ENCODE measurements around the gene ASB7. TPM values are rescaled to one million over a fixed set of nuclear protein-coding genes. Genes with fewer than 3 reads are reported as not detected.

ASB7 gene
- total RNA-seq, result 10 to 100 TPM; 29.9 to 45.3 (median 35.3) TPM

GRCh38 chr15:100602064-100602822, at the start of gene ASB7, which contains the start of gene LINS1:
Gene ASB7, plus strand, starts transcription at chr15:100602589. Its CDS starts 9,628 bp downstream, at chr15:100612217.
Gene LINS1, minus strand, starts transcription at chr15:100602184. Its CDS starts 21,342 bp downstream, at chr15:100580842.
- Histone ChIP-seq H3K27ac (peak within 1 kb of the TSS; percentile 85 to 94 (median 91)), H3K9me3 (no peaks in the 10 kb centered on the region), H3K27me3 (no peaks in the 10 kb centered on the region), H3K36me3 (peaks cover 0 to 9% (median 0%) of the 10 kb centered on the region in 4 donors), H3K4me1 (peaks cover 12 to 44% (median 23%) of the 10 kb centered on the region in 4 donors), H3K4me3 (peak within 1 kb of the TSS; percentile 70 to 98 (median 89))
- in situ Hi-C loops (cut with MboI; ENCODE audit: low pct_ligation_motif_present in 1 of 4, low pct_unique_long_range_greater_than_20kb in 1 of 4, low sequenced_read_pairs in 3 of 4) (no loop called here), intact Hi-C loops (cut with DNase I; ENCODE audit: low total_unique reads) (no loop called here)
- DNase-seq, result peak; percentile 100
- TF ChIP-seq POLR2AphosphoS5 (IDR thresholded peaks at IDR 0.05), result peak; percentile 67 to 76 (median 76)
- TF ChIP-seq, protein P1, sequence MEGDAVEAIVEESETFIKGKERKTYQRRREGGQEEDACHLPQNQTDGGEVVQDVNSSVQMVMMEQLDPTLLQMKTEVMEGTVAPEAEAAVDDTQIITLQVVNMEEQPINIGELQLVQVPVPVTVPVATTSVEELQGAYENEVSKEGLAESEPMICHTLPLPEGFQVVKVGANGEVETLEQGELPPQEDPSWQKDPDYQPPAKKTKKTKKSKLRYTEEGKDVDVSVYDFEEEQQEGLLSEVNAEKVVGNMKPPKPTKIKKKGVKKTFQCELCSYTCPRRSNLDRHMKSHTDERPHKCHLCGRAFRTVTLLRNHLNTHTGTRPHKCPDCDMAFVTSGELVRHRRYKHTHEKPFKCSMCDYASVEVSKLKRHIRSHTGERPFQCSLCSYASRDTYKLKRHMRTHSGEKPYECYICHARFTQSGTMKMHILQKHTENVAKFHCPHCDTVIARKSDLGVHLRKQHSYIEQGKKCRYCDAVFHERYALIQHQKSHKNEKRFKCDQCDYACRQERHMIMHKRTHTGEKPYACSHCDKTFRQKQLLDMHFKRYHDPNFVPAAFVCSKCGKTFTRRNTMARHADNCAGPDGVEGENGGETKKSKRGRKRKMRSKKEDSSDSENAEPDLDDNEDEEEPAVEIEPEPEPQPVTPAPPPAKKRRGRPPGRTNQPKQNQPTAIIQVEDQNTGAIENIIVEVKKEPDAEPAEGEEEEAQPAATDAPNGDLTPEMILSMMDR (IDR thresholded peaks at IDR 0.05), result no peak
- peak; percentile 24 for TF ChIP-seq POLR2A (IDR thresholded peaks at IDR 0.05)
- WGBS, 2 donors (ENCODE audit: low coverage in 1 of 2), result 0% methylated on average over 32 of the region's 51 CpGs; no CpG with 5 or more reads in 1 of the 2 donors

DNA sequence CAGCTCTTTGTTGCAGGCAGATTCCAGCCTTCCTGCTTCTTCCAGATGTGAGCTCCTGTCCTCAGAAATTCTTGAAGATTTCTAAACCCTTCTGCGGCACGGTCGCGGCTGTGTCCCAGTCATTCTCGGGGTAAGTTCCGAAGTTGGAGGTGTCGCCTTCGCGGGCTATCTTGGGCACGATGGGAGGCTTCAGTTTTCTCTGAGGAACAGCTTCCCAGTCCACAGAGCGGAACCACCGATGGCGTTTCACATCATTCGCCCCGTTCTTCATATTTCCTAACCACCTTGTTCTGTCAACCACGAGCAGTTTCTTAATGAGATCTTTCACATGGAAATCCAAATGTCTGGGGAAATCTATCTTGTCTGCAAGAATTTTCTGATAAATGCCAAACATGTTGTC, 48.9 kb upstream of the ASB7 start:
- Histone ChIP-seq H3K4me3 (no peak overlapping the region), H3K36me3 (no peaks in the 10 kb centered on the region), H3K27ac (no peak overlapping the region), H3K4me1 (no peaks in the 10 kb centered on the region), H3K27me3 (no peaks in the 10 kb centered on the region), H3K9me3 (no peaks in the 10 kb centered on the region)
- in situ Hi-C loops (cut with MboI; ENCODE audit: low pct_ligation_motif_present in 1 of 4, low pct_unique_long_range_greater_than_20kb in 1 of 4, low sequenced_read_pairs in 3 of 4), result loop anchor here in 2 of 4 donors (25.0 kb wide), 2 partner anchors 216 to 616 kb away; partner anchors contain the start of gene ADAMTS17 (in 1 of the 2)
- TF ChIP-seq POLR2A (IDR thresholded peaks at IDR 0.05) (no peak), POLR2AphosphoS5 (IDR thresholded peaks at IDR 0.05) (no peak), EP300 (IDR thresholded peaks at IDR 0.05; ENCODE audit: low read depth) (no peak)
- TF ChIP-seq, protein P1 (IDR thresholded peaks at IDR 0.05), result no peak
- intact Hi-C loops (cut with DNase I; ENCODE audit: low total_unique reads), result no loop called here
- WGBS, 2 donors (ENCODE audit: low coverage in 1 of 2), result 94 to 95% methylated on average over 16 of the region's 16 CpGs
- no peak for DNase-seq

GRCh38 chr15:100558771-100559254, 43.6 kb upstream of the ASB7 start:
- DNase-seq, result no peak
- no peak overlapping the region for H3K27ac ChIP-seq
- no peaks in the 10 kb centered on the region for H3K27me3 ChIP-seq
- intact Hi-C loops (cut with DNase I; ENCODE audit: low total_unique reads) (no loop called here), in situ Hi-C loops (cut with MboI; ENCODE audit: low pct_ligation_motif_present in 1 of 4, low pct_unique_long_range_greater_than_20kb in 1 of 4, low sequenced_read_pairs in 3 of 4) (loop anchor here in 2 of 4 donors (25.0 kb wide), 2 partner anchors 222 to 622 kb away; partner anchors contain the start of gene ADAMTS17 (in 1 of the 2))
- H3K9me3 ChIP-seq, result no peaks in the 10 kb centered on the region
- no peaks in the 10 kb centered on the region for H3K36me3 ChIP-seq
- H3K4me1 ChIP-seq, result no peaks in the 10 kb centered on the region
- TF ChIP-seq EP300 (IDR thresholded peaks at IDR 0.05; ENCODE audit: low read depth), result no peak
- no peak for TF ChIP-seq POLR2A (IDR thresholded peaks at IDR 0.05)
- TF ChIP-seq, protein P1 (IDR thresholded peaks at IDR 0.05), result no peak
- no peak for TF ChIP-seq POLR2AphosphoS5 (IDR thresholded peaks at IDR 0.05)
- H3K4me3 ChIP-seq, result no peak overlapping the region
- WGBS, 2 donors (ENCODE audit: low coverage in 1 of 2), result 93% methylated on average over 41 of the region's 50 CpGs; no CpG with 5 or more reads in 1 of the 2 donors

- TF ChIP-seq EP300 (IDR thresholded peaks at IDR 0.05; ENCODE audit: low read depth) (no peak), POLR2AphosphoS5 (IDR thresholded peaks at IDR 0.05) (no peak), POLR2A (IDR thresholded peaks at IDR 0.05) (no peak)
- TF ChIP-seq, protein P1 (IDR thresholded peaks at IDR 0.05), result no peak
- in situ Hi-C loops (cut with MboI; ENCODE audit: low pct_ligation_motif_present in 1 of 4, low pct_unique_long_range_greater_than_20kb in 1 of 4, low sequenced_read_pairs in 3 of 4), result loop anchor here in 2 of 4 donors (25.0 kb wide), 2 partner anchors 222 to 622 kb away; partner anchors contain the start of gene ADAMTS17 (in 1 of the 2)
- DNase-seq, result peak; percentile 21
These were observed 43.1 kb upstream of the ASB7 start for GRCh38 chr15:100559330-100559729.

More at GRCh38 chr15:100559330-100559729, 43.1 kb upstream of the ASB7 start:
- Histone ChIP-seq H3K27me3 (no peaks in the 10 kb centered on the region), H3K27ac (no peak overlapping the region), H3K4me3 (no peak overlapping the region), H3K36me3 (no peaks in the 10 kb centered on the region), H3K4me1 (no peaks in the 10 kb centered on the region), H3K9me3 (no peaks in the 10 kb centered on the region)
- 85 to 88% methylated on average over 1 to 2 of the region's 2 CpGs for WGBS, 2 donors (ENCODE audit: low coverage in 1 of 2)
- intact Hi-C loops (cut with DNase I; ENCODE audit: low total_unique reads), result no loop called here

Data from transverse colon (tissue), 4 donors.